DMS79 (cell line): Measurements from ENCODE around the gene GPR157.
"Not testable (repeated sequence)": the region's sequence is repeated elsewhere in the genome, so short reads cannot be mapped to it uniquely, and the experiment has no call there.

ENCODE experiments used
- DNase-seq: peaks from one replicate; lab custom pipeline; 2025; lab: John Stamatoyannopoulos, UW

GPR157 gene

GRCh38 chr1:9128520-9129265 is at the start of gene GPR157:
TSS of gene GPR157 (minus strand) at chr1:9129102. CDS start at chr1:9129027, 75 bp downstream.
- no peak for DNase-seq

GRCh38 chr1:9174762-9175161 is 45.9 kb upstream of the GPR157 start:
- DNase-seq: no peak

GRCh38 chr1:9174243-9174642 is 45.3 kb upstream of the GPR157 start:
- DNase-seq: no peak

- no peak for DNase-seq
Observed at GRCh38 chr1:9169601-9170137, 40.8 kb upstream of the GPR157 start.

- DNase-seq: peak; percentile 21
Observed at GRCh38 chr1:9167638-9168037, 38.7 kb upstream of the GPR157 start.

- DNase-seq: no peak
Observed at GRCh38 chr1:9166289-9167235, 37.7 kb upstream of the GPR157 start.

- no peak for DNase-seq
Observed at GRCh38 chr1:9165396-9165795, 36.5 kb upstream of the GPR157 start.

- DNase-seq: no peak
Observed at GRCh38 chr1:9164919-9165318, 36.0 kb upstream of the GPR157 start.

- no peak for DNase-seq
Observed at GRCh38 chr1:9164532-9164900, 35.6 kb upstream of the GPR157 start.

- no peak for DNase-seq
Observed at GRCh38 chr1:9161963-9162362, 33.1 kb upstream of the GPR157 start.

GRCh38 chr1:9161342-9161741 is 32.4 kb upstream of the GPR157 start:
- DNase-seq: no peak

- no peak for DNase-seq
Observed at GRCh38 chr1:9160079-9160717, 31.3 kb upstream of the GPR157 start.

- DNase-seq: no peak
Observed at GRCh38 chr1:9155879-9156278, 27.0 kb upstream of the GPR157 start.

GRCh38 chr1:9155405-9155804 is 26.5 kb upstream of the GPR157 start:
- DNase-seq: not testable (repeated sequence)

- DNase-seq: no peak
Observed at GRCh38 chr1:9153152-9153551, 24.2 kb upstream of the GPR157 start.

GRCh38 chr1:9152535-9152934 is 23.6 kb upstream of the GPR157 start:
- no peak for DNase-seq

GRCh38 chr1:9151328-9151860 is 22.5 kb upstream of the GPR157 start:
- DNase-seq: peak; percentile 16

GRCh38 chr1:9150582-9151327 is 21.9 kb upstream of the GPR157 start:
- DNase-seq: no peak

GRCh38 chr1:9149837-9150581 is 21.1 kb upstream of the GPR157 start:
- DNase-seq: no peak

- DNase-seq: no peak
Observed at GRCh38 chr1:9149151-9149550, 20.2 kb upstream of the GPR157 start.

GRCh38 chr1:9146156-9146555 is 17.3 kb upstream of the GPR157 start:
- no peak for DNase-seq
